Measurements from ENCODE around the gene SERP2. TPM values are rescaled to one million over a fixed set of nuclear protein-coding genes. Genes with fewer than 3 reads are reported as not detected.

The SERP2 gene
- total and polyA plus RNA-seq, 2 donors from 2014 or later = 9.7 to 11.0 TPM

- Histone ChIP-seq H3K4me1 (ENCODE audit: control insufficient read depth in 2 of 3, insufficient read depth in 2 of 3, low read depth in 1 of 3, low read length in 3 of 3) (peaks cover 3 to 7% (median 4%) of the 10 kb centered on the region in 3 donors), H3K9me3 (ENCODE audit: control insufficient read depth in 2 of 3, insufficient read depth in 1 of 3, low read length in 3 of 3) (no peaks in the 10 kb centered on the region), H3K36me3 (ENCODE audit: control insufficient read depth in 2 of 3, insufficient read depth in 3 of 3, low read length in 3 of 3) (no peaks in the 10 kb centered on the region), H3K9ac (ENCODE audit: low read length in 3 of 3) (no peak overlapping the region), H3K27ac (ENCODE audit: low read depth in 2 of 2, low read length in 2 of 2) (no peak overlapping the region), H3K27me3 (ENCODE audit: control insufficient read depth, insufficient read depth, low read length) (no peaks in the 10 kb centered on the region), H3K4me3 (ENCODE audit: low read length in 3 of 3) (no peak overlapping the region)
- intact Hi-C loops (cut with DNase I) = no loop called here
- DNase-seq (no peak), FAIRE-seq (no peak)
- TF ChIP-seq CTCF (IDR thresholded peaks at IDR 0.05; ENCODE audit: borderline replicate concordance, extremely low read depth, insufficient read depth) = no peak
Observed at GRCh38 chr13:44398606-44399005, 25.0 kb downstream of the SERP2 start.

GRCh38 chr13:44399074-44399473 is 25.4 kb downstream of the SERP2 start:
- Histone ChIP-seq H3K27me3 (ENCODE audit: control insufficient read depth, insufficient read depth, low read length) (no peaks in the 10 kb centered on the region), H3K4me3 (ENCODE audit: low read length in 3 of 3) (no peak overlapping the region), H3K9ac (ENCODE audit: low read length in 3 of 3) (no peak overlapping the region), H3K27ac (ENCODE audit: low read depth in 2 of 2, low read length in 2 of 2) (no peak overlapping the region), H3K36me3 (ENCODE audit: control insufficient read depth in 2 of 3, insufficient read depth in 3 of 3, low read length in 3 of 3) (no peaks in the 10 kb centered on the region), H3K9me3 (ENCODE audit: control insufficient read depth in 2 of 3, insufficient read depth in 1 of 3, low read length in 3 of 3) (no peaks in the 10 kb centered on the region), H3K4me1 (ENCODE audit: control insufficient read depth in 2 of 3, insufficient read depth in 2 of 3, low read depth in 1 of 3, low read length in 3 of 3) (peaks cover 3 to 9% (median 4%) of the 10 kb centered on the region in 3 donors)
- FAIRE-seq (no peak), DNase-seq (no peak)
- intact Hi-C loops (cut with DNase I) = no loop called here
- TF ChIP-seq CTCF (IDR thresholded peaks at IDR 0.05; ENCODE audit: borderline replicate concordance, extremely low read depth, insufficient read depth) = no peak

DNA sequence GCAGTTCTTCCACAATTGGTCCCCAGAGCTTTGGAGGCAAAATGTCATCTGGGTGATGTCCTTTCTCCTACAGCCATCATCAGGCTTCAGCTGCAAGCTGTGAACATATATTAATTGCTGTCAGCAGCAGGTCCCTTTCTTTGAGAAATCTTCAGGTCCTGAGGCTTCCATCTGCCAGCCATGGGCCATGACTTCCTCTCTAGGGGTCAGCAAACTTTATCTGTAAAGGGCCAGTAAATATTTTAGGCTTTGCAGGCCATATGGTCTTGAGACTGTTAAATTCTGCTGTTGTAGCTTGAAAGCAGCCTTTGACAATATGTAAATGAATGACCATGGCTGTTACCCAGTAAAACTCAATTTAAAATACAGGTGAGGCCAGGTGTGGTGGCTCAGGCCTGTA is 27.1 kb downstream of the SERP2 start:
- intact Hi-C loops (cut with DNase I) = no loop called here
- Histone ChIP-seq H3K27ac (ENCODE audit: low read depth in 2 of 2, low read length in 2 of 2) (no peak overlapping the region), H3K4me3 (ENCODE audit: low read length in 3 of 3) (no peak overlapping the region), H3K9ac (ENCODE audit: low read length in 3 of 3) (no peak overlapping the region), H3K36me3 (ENCODE audit: control insufficient read depth in 2 of 3, insufficient read depth in 3 of 3, low read length in 3 of 3) (no peaks in the 10 kb centered on the region), H3K4me1 (ENCODE audit: control insufficient read depth in 2 of 3, insufficient read depth in 2 of 3, low read depth in 1 of 3, low read length in 3 of 3) (peaks cover 3 to 5% (median 4%) of the 10 kb centered on the region in 3 donors), H3K27me3 (ENCODE audit: control insufficient read depth, insufficient read depth, low read length) (no peaks in the 10 kb centered on the region), H3K9me3 (ENCODE audit: control insufficient read depth in 2 of 3, insufficient read depth in 1 of 3, low read length in 3 of 3) (no peaks in the 10 kb centered on the region)
- FAIRE-seq (no peak), DNase-seq (no peak)
- no peak for TF ChIP-seq CTCF (IDR thresholded peaks at IDR 0.05; ENCODE audit: borderline replicate concordance, extremely low read depth, insufficient read depth)

GRCh38 chr13:44401577-44401976 is 28.0 kb downstream of the SERP2 start:
- H3K4me1 ChIP-seq (ENCODE audit: control insufficient read depth in 2 of 3, insufficient read depth in 2 of 3, low read depth in 1 of 3, low read length in 3 of 3) = peaks cover 2 to 5% (median 3%) of the 10 kb centered on the region in 3 donors
- no peak overlapping the region for H3K4me3 ChIP-seq (ENCODE audit: low read length in 3 of 3)
- no peak for FAIRE-seq
- no peak overlapping the region for H3K9ac ChIP-seq (ENCODE audit: low read length in 3 of 3)
- H3K9me3 ChIP-seq (ENCODE audit: control insufficient read depth in 2 of 3, insufficient read depth in 1 of 3, low read length in 3 of 3) = no peaks in the 10 kb centered on the region
- no peaks in the 10 kb centered on the region for H3K36me3 ChIP-seq (ENCODE audit: control insufficient read depth in 2 of 3, insufficient read depth in 3 of 3, low read length in 3 of 3)
- H3K27me3 ChIP-seq (ENCODE audit: control insufficient read depth, insufficient read depth, low read length) = no peaks in the 10 kb centered on the region
- H3K27ac ChIP-seq (ENCODE audit: low read depth in 2 of 2, low read length in 2 of 2) = no peak overlapping the region
- intact Hi-C loops (cut with DNase I) = no loop called here
- TF ChIP-seq CTCF (IDR thresholded peaks at IDR 0.05; ENCODE audit: borderline replicate concordance, extremely low read depth, insufficient read depth) = no peak
- no peak for DNase-seq
